ENCODE results near the gene CADM2.

DNA sequence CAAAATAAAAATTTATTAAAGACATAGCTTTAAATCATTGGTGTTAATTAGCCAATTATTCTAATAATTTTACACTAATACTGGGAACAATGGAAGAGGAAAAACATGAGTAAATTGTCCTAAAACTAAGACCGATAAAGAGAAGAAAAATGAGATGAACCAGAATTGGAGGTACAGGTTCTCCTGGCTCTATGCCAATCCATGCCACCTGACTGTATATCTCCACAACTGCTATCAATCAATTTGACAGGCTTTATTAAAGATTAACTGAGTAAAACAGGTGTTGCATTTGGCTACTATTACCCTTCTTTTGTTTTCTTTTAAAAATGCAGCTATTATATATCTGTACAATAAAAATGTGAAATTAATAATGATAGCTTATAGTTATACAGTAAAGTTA lies 850.0 kb downstream of the CADM2 start:
- TF ChIP-seq FOS (IDR thresholded peaks at IDR 0.05; ENCODE audit: borderline replicate concordance, insufficient read depth, low read length), result no peak
- TF ChIP-seq MAX (IDR thresholded peaks at IDR 0.05; ENCODE audit: insufficient read depth, insufficient read length), result no peak
